GM21529 (cell line): ENCODE results near the gene SVIL.
"Not testable (repeated sequence)": the region's sequence is repeated elsewhere in the genome, so short reads cannot be mapped to it uniquely, and the experiment has no call there.

ENCODE experiments used
- ATAC-seq: cut with Tn5 transposase; IDR thresholded peaks from one replicate; pipeline ENCODE4 v1.9.1; 2021; ENCODE audit not compliant: unreplicated experiment

Gene SVIL

DNA sequence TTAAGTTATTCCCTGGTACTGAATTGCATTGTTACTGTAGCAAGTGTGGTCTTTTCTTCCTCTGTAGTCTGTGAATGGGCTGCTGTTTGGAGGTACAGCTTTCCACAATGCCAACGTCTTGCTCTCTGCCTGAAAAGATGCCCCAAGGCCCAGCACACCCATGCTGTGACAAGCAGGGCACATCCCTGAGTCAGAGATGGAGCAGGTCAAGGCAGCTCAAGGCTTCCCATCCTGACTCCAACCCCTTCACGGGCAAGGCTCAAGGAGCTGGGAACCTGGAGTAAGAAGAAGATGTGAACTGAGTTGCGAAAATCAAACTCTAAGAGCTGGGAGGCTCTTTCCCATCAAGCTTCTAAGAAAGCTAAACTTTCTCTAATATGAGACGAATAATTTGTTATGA is 27.2 kb downstream of the SVIL start:
- ATAC-seq = no peak

DNA sequence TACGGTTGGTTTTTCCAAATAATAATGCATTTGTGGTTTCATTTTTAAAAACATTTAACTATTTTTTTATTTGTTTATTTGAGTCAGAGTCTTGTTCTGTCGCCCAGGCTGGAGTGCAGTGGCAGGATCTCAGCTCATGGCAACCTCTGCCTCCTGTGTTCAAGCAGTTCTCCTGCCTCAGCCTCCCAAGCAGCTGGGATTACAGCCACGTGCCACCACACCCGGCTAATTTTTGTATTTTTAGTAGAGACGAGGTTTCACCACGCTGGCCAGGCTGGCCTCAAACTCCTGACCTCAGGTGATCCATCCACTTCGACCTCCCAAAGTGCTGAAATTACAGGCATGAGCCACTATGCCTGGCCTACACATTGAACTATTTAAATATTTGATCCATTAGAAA is 28.1 kb downstream of the SVIL start:
- not testable (repeated sequence) for ATAC-seq

DNA sequence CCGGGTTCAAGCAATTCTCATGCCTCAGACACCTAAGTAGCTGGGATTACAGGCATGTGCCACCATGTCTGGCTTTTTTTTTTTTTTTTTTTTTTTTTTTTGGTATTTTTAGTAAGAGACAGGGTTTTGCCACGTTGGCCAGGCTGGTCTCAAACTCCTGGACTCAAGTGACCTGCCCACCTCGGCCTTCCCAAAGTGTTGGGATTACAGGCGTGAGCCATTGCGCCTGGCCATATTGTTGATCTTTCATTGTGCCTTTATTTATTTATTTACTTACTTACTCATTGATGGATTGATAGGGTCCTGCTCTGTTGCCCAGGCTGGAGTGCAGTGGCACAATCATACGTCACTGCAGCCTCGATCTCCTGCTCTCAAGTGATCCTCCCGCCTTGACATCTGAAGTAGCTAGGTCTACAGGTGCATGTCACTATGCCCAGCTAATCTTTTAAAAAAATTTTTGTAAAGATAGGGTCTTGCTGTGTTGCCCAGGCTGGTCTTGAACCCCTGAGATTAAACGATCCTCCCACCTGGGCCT is 30.4 kb downstream of the SVIL start:
- no peak for ATAC-seq

DNA sequence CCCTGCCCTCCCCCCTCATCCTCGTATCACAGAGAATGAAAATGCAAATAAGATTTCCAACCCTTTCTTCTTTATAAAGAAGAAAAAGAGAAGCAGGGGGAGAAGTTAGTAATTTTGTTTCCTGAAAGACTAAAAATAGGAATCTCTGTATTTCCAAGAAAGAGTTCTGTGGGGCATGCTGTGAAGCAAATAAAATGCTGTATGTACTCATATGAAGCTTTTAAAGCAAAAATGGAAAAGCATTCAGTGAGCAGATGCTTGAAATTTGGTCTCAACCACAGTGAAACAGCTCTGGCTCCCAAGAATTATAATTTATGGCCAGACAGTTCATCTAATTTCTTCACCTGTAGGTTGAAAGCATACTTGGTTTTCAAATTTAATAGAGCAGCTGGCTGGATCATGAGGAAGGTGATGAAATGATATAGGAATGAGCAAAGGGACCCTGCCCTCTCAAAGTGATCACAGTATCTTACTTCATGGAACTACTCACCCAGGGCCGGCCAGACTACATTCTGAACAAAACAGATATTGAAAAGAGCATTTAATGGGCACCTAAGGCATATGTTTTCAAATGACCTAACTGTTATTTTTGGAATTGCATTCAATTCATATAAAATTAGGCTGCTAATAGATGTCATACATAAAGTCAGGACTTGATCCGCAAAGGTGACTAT is 31.4 kb downstream of the SVIL start:
- ATAC-seq = no peak

DNA sequence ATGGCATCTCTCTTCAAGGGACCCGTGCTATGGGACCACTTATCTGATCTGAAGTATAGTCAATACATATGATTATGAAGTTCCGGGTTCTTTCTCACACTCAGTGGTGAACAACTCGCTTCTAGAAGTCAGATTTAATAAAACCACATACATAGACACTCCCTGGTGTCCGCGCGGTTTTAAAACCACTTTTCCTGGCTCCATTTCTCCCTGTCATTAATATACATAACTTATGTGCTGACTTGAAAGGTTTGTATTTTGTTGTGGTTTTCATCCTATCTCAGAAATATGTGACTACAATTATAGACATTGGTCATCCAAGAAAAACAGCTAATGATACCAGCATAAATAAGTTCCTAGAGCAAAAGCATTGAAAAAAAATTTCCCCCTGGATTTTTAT is 34.0 kb downstream of the SVIL start:
- ATAC-seq = no peak

DNA sequence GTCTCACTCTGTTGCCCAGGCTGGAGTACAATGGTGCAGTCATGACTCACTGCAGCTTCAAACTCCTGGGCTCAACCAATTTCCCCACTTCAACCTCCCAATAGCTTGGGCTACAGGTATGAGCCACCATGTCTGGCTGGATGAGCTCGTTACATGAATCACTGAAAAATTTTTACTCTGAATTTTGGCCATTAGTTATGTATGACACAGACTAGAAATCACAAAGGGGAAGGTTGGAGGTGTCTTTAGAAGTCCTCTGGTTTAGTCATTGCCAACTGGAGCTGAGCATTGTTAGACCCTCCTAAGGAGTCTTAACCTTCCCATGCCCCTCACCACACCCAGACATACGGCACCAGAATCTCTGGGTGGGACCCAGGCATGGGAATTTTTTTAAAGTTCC is 34.7 kb downstream of the SVIL start:
- no peak for ATAC-seq

DNA sequence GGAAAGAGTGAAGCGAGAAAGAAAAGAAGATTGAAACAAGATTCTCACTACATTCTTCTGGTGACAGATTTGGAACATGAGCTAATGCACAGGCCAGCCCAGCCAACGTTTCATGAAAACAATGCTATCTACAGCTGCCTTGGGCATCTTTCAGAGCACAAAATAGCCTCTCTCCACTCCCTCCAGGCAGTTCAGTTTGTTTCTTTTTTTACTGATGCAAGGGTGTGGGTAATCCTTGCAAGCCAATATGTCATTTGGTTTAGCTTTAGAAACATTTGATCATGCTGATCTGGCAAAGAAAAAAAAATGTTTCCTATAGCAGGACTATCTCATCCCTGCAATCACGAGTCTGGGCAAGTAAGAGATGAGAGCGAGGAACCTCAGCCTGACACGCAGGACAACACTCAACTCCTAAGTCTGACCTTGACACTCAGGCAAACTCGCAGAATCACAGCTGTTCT is 35.9 kb downstream of the SVIL start:
- ATAC-seq = no peak

DNA sequence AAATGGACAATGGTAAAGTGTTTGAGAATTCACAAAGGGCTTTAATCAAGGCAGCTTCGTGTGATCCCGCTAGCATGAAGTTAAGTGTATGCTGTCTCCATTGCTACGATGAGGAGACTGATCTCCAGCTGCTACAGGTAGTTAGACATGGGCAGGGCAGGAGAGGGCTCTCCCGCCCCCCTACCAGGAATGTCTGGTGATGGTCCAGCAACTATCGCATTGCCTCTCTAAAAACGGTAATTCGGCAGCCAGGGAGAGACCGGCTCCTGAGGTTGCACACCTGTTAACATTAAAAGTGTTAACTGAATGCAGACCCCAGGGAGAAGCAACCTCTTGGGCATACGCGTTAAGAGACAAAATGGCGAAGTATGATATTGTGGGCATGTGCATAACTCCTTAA is 37.9 kb downstream of the SVIL start:
- ATAC-seq = no peak

DNA sequence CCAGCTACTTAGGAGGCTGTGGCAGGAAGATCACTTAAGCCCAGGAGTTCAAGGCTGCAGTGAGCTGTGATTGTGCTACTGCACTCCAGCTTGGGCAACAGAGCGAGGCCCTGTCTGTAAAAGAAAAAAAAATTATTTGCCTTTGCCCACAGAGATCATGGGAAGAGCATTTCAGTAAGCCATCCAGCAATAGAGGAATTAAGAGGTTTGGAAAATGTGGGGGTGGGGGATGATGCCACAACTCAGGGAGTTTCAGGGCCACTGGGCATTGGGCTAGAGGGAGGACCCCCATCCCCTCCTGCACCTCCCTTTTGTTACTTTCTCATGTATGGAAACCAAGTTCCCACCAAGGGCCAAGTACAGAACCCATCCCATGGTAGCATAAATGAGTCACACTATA is 38.4 kb downstream of the SVIL start:
- no peak for ATAC-seq

DNA sequence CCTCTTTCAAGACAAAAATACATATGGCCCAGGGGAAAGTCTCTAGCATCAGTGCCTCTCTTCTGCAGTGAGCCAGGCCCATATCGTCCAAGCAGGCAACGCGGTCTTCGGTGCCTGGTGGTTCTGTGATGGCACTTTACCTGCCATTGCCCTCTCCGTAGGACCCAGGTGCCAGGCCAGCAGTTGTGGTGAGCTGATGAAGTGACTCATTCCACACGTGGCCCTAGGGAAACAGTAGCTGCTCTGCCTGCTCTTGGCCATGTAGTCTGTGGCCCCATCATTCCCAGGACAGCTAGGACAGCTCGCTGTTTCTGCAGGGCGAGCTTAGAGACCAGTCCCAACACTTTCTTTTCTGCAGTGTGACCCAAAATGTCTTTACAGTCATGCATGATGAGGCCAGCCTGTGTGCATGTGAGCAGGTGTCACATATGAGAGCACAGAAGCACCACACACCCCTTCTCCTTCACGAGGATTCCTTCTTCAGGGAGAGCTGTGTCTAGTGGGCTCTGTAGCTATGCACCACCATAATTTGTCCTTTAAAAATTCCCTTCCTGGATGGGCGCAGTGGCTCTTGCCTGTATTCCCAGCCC is 39.0 kb downstream of the SVIL start:
- no peak for ATAC-seq

DNA sequence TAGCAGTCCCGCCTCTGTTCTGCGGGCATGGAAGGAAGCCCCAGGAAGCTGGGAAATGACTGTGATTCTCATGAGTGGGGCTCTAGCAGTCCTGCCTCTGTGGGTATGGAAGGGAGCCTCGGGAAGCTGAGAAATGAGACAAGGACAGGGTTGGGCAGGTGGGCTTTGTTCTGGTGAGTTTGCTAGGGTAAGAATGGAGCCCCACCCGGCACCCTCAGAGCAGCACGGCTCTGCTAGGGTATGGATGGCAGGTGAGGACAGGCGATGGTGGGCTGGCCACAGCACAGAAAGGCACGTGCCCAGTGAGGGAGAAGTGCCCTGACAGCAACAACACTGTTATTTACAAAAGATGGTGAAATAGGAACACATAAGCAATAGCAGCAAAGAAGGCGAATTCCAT is 39.6 kb downstream of the SVIL start:
- ATAC-seq = no peak

DNA sequence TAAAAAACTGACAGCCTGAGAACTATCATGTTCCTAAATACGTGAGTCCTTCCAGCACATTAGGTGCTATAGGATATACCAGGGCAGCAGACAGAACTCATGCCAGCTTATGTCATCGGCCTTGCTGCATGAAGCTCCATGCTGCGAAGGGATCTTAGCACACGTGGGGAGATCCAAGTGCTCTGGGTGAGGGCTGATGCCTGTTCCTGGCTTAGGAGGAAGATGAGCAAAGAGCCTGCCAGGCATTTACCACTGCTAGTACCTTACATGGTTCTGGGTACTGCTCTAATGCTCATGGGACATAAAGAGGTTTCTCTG is 43.2 kb downstream of the SVIL start:
- ATAC-seq = no peak

DNA sequence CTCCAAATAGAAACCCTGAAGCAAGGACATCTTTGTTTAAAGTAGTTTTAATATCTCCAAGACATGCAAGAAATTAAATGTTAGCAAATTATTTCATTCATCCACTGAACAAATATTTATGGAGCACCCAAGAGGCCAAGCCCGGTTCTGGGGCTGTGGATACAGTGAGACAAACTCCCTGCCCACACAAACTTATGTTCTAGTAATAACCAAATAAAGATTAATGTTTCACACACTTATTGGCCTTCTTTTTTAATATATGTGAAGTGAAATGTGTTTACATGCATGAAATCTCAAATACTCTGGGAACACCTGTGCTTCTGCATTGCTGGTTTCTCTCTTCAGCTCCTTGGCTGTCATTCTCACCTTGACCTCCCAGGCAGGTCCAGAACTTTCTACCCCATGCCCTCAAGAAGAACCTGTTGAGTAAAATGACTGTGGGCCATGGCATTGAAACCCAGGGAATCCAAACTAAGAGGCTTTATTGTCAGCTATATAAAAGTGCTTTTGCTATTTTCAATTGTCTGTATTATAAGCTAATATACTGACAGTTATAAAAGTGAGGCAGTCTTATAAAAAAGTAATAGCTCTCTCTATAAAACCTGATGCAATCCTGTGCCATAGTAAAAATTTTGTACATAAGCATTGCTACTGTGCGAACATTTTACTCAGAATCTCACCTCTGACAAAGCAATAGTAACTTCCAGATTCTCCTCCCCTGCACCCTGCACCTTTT is 43.7 kb downstream of the SVIL start:
- no peak for ATAC-seq

DNA sequence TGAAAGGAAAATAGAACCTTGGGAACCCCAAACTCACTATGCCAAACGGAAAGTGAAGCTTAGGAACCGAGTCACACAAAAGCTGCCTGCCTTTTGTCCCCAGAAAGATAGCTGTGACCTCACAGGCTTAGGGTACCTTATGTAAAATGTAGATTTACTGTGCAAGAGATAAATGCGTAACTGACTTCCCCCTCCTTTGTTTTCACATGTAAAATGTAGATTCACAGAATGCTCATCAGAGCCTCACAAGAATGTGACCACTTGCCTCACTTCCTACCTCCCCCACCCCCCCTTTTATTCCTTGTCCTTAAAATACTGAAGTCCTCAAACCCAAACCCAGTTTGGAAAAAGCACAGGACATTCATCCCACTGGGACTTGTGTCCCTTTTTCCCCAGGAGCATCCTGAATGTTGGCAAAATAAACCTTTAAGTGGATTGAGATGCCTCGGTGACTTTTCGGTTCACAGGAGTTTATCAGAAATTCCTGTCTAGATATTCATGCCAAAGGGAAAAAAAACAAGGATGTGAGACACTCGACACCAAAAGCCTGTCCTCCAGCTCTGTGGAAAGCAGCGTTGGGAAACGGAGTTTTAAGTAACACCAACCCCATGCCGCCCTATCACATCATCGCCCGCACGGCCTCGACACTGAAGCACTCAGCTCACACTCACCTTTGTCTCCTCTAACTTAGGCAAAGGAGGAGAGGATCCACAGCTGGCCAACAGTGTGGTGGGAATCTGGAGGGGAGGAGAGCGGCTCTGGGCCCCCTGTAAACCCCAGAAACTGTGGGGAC is 45.9 kb downstream of the SVIL start:
- no peak for ATAC-seq

DNA sequence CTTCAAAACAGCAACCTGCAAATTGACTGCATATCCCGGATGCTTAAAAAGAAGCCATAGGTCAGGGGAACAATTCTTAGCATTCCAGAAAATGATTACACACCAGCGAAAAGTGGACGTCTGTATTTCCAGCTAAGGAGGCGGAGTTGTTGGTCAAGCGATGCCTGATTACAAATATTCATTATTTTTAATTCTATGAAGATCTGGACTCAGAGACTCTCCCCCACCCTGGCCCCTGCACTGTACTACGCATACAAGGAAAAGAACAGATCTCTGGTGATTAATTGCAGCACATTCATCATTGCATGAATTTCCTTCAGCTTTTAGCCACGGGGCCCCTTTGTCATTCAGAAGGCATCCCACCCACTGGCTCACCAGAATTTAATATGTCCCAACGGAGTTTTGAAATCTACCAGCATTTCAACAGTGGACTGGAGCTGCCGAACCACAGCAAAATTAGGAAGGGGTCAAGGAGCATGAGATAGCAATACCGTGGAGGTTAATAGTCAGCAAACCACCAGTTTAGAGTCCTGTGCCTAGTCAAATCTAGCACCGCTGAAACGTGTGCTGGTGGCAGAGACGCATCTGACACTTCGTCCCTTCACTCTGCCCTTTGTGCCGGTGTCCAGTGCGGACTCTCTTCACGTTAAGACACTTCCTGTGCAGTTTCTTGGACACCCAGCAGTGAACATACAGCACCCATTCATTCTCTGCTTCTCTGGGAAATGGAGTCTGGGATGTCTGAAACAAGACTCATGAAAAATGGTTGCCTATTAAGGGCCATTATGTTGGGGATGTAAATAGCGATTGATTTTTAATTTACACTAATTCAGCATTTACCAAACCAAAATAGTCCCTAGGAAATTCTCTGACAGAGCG is 46.8 kb downstream of the SVIL start:
- not testable (repeated sequence) for ATAC-seq

DNA sequence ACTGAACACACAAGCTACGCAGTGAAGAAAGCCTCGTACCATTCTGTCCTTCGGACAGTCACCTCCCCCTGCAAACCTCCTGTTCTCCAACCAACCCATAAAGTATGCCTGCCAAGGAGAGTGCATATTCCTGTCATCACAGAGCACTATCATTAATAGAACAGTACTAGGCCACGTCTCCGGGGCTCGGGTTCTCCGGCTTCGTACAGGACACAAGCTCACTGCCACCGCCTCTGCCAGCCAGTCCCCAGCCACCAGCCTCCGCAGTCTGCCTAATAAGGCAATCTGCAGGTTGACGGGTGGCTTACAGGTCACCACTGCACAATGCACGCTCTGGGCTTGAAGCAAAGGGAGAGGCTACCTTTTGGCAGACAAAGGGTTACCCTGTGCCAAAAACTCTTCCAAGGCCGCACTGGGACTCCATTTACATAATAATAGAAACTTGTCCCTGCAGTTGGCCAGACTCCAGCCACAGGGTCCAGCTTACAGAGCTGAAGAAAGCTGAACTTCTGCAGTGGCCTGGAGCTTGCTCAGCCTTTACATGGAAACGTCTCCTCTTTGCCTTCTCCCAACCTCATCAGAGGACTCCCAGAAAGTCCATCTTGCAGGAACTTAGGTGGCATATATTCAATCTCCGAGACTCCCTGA is 47.5 kb downstream of the SVIL start:
- ATAC-seq = not testable (repeated sequence)

DNA sequence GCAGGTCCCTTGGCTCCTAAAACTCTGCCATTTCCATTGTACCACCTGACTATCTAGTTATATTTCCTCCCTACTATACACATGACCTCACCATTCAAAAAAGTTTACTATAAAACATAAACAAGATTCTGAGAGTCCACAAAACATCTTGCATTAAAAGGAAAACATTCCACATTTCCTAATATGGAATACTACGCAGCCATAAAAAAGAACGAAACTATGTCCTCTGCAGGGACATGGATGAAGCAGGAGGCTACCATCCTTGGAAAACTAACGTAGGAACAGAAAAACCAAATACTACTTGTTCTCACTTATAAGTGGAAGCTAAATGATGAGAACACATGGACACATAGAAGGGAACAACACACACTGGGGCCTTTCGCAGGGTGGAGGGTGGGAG is 48.3 kb downstream of the SVIL start:
- no peak for ATAC-seq

DNA sequence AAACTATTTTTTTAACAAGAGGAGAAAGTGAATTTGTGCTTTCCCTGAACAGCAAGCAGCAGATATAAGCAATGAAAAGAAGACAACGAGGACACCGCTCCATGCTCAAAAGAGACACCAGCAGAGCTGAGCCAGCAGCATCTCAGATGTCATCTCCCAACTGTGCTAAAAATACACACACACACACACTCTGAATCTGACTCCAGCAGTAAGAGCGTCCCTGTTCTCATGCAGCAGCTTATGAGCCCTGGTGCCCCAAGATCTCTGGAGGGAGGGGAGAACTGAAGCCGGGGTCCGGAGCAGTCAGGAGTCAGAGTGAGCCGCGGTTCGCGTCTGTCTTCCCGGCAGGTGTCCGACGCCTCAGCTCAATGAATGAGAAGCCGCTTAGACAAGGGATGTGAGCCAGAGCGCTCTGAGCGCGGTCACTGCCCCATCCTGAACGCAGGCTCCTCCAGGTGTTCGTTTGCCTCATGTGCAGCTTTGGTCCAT is 49.2 kb downstream of the SVIL start:
- no peak for ATAC-seq

DNA sequence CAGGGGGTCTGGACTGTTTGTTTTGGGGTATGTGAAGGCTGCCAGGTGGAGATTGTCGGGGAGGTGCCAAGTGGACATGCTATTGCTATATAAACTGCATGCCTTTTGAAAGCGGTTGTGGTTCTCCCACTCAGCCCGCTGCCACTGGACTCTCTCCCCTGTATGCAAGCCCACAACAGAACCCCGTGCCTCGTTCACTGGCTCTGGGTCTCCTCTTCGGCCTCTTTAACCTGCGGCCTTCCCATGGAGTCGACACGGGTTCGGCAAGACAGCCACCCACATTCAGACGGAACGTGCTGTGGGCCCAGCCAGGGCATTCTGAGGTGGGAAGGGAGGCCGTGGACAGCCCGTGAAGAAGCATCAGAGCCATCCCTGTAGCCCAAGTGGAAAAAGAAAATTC is 50.3 kb downstream of the SVIL start:
- no peak for ATAC-seq

DNA sequence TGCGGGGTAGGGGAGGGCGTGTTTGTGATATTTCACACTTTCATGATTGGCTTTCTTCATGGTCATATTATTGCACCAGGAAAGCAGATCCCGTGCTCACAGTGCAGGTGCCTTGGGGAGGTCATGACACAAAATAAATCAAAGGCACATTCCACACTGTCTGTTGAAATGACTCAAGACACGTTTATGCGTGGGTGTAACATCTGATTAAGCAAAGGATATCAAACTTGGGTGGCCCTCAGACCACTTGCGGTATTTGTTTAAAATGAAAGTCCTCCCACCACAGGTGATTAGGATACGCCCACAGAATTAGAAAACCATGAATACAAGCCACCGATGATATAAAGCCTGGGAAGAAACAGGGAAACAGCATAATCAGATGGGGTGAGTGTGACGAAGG is 51.1 kb downstream of the SVIL start:
- no peak for ATAC-seq
